GM12878 (cell line): ENCODE data around the gene FAM98C. TPM values are rescaled to one million over a fixed set of nuclear protein-coding genes. Genes with fewer than 3 reads are reported as not detected.
A peak's percentile ranks its signal among the peaks of the same experiment; 100 is the strongest.

ENCODE experiments used
- ATAC-seq: fragments of 200-7000 bp; cut with Tn5 transposase; 3 replicates; pipeline ENCODE4 v1.9.1; 2020; ENCODE audit warnings: mild to moderate bottlenecking, moderate library complexity
- BruUV-seq: library from RNA; stranded (reverse); fragments of 400-500 nt; replicated peaks from 2 replicates; lab custom pipeline; 2021; lab: Mats Ljungman, UMichigan
- CTCF ChIA-PET: fragments of 300-600 bp; sonication (Branson Sonifier 250); formaldehyde crosslinking; extraction: SDS; loops from one replicate; lab custom pipeline; 2021; ENCODE audit warnings: inconsistent platforms; lab: Yijun Ruan, JAX
- POLR2A ChIA-PET: fragments of 350-600 bp; formaldehyde crosslinking; extraction: SDS; loops from one replicate; lab custom pipeline; 2021; ENCODE audit warnings: inconsistent platforms; lab: Charles Lee
- RAD21 ChIA-PET: fragments of 300-600 bp; sonication (Branson Sonifier 250); formaldehyde crosslinking; loops from one replicate; lab custom pipeline; 2023; ENCODE audit warnings: antibody characterized with exemption; ENCODE audit not compliant: unreplicated experiment; lab: Charles Lee
- SMC1A ChIA-PET: fragments of 300-600 bp; sonication (Branson Sonifier 250); formaldehyde crosslinking; loops from one replicate; lab custom pipeline; 2023; ENCODE audit not compliant: unreplicated experiment, uncharacterized antibody; lab: Charles Lee
- DNase-seq: peaks from one replicate; pipeline ENCODE4 v3.0.0-alpha.2; 2011; ENCODE audit warnings: low read depth, low spot score
- FAIRE-seq: peaks from 3 replicates; lab custom pipeline; 2011; peaks lifted over from hg19 to GRCh38; lab: Jason Lieb, UNC
- H2AFZ ChIP-seq: 2 replicates; pipeline ENCODE4 v1.6.0; 2011; ENCODE audit warnings: low read depth, low read length, control low read depth; ENCODE audit not compliant: control insufficient read depth
- H3K27ac ChIP-seq: 2 replicates; pipeline ENCODE4 v1.5.1; 2011; ENCODE audit warnings: control low read depth; ENCODE audit not compliant: control insufficient read depth, insufficient read depth
- H3K27me3 ChIP-seq, 2 experiments: replicated peaks in 1 of 2; 2 replicates each; pipeline versions ENCODE4 v1.6.0 to v1.6.1; 2011; ENCODE audit warnings: low read length in 1 of 2; ENCODE audit not compliant: control insufficient read depth in 2 of 2, insufficient read depth in 2 of 2
- H3K36me3 ChIP-seq, 2 experiments: 2 replicates each; pipeline ENCODE4 v1.5.1; 2011; ENCODE audit warnings: low read length in 1 of 2; ENCODE audit not compliant: control insufficient read depth in 2 of 2, insufficient read depth in 2 of 2
- H3K4me1 ChIP-seq: 2 replicates; pipeline ENCODE4 v1.6.1; 2011; ENCODE audit warnings: mild to moderate bottlenecking, low read length, moderate library complexity, mixed read lengths; ENCODE audit not compliant: control insufficient read depth, insufficient read depth
- H3K4me2 ChIP-seq: 2 replicates; pipeline ENCODE4 v1.6.0; 2011; ENCODE audit warnings: control low read depth; ENCODE audit not compliant: control insufficient read depth, insufficient read depth
- H3K4me3 ChIP-seq: fragments of 200-600 bp; sonication (generic); 2 replicates; pipeline ENCODE4 v1.5.1; 2016
- H3K79me2 ChIP-seq: 2 replicates; pipeline ENCODE4 v1.6.0; 2011; ENCODE audit warnings: low read length; ENCODE audit not compliant: control insufficient read depth, insufficient read depth
- H3K9ac ChIP-seq: 2 replicates; pipeline ENCODE4 v1.8.0; 2011; ENCODE audit warnings: low read length, control low read depth, mixed read lengths; ENCODE audit not compliant: control insufficient read depth, insufficient read depth
- H3K9me3 ChIP-seq: replicated peaks from 3 replicates; pipeline ENCODE4 v1.5.1; 2011; ENCODE audit warnings: mild to moderate bottlenecking, low read length; ENCODE audit not compliant: control insufficient read depth, insufficient read depth
- H4K20me1 ChIP-seq: 2 replicates; pipeline ENCODE4 v1.6.0; 2011; ENCODE audit not compliant: control insufficient read depth, insufficient read depth
- ATF7 ChIP-seq: fragments of 450-650 bp; IDR thresholded peaks from 2 replicates; pipeline ENCODE4 v1.6.1; 2016; ENCODE audit warnings: low read depth, mild to moderate bottlenecking
- HCFC1 ChIP-seq: fragments of 150-350 bp; IDR thresholded peaks from 2 replicates; pipeline ENCODE4 v1.6.1; 2014; ENCODE audit warnings: low read length
- JUND ChIP-seq: IDR thresholded peaks from 2 replicates; pipeline ENCODE4 v1.6.1; 2012; ENCODE audit warnings: low read depth, mild to moderate bottlenecking, low read length, improper control_type of control experiment, moderate library complexity
- KLF5 ChIP-seq: fragments of 450-650 bp; IDR thresholded peaks from 2 replicates; pipeline ENCODE4 v1.6.1; 2014; ENCODE audit warnings: mild to moderate bottlenecking; ENCODE audit not compliant: partially characterized antibody
- NFIC ChIP-seq: IDR thresholded peaks from 2 replicates; pipeline ENCODE4 v1.6.1; 2012; ENCODE audit warnings: low read depth, mild to moderate bottlenecking, inconsistent platforms, low read length, moderate library complexity
- NR2C2 ChIP-seq: IDR thresholded peaks from 2 replicates; pipeline ENCODE4 v1.6.1; 2011; ENCODE audit warnings: borderline replicate concordance, low read depth; ENCODE audit not compliant: control insufficient read depth, insufficient read length
- PKNOX1 ChIP-seq: fragments of 450-650 bp; IDR thresholded peaks from 2 replicates; pipeline ENCODE4 v1.6.1; 2016; ENCODE audit warnings: mild to moderate bottlenecking
- POLR2A ChIP-seq: IDR thresholded peaks from 2 replicates; pipeline ENCODE4 v1.6.1; 2011; ENCODE audit warnings: low read depth, mild to moderate bottlenecking, low read length
- SIX5 ChIP-seq: IDR thresholded peaks from 2 replicates; pipeline ENCODE4 v1.6.1; 2011; ENCODE audit warnings: mild to moderate bottlenecking, low read depth, low read length, moderate library complexity; ENCODE audit not compliant: severe bottlenecking
- SREBF2 ChIP-seq: IDR thresholded peaks from 2 replicates; pipeline ENCODE4 v1.6.1; 2012; ENCODE audit warnings: mild to moderate bottlenecking, low read length
- STAT3 ChIP-seq: IDR thresholded peaks from 2 replicates; pipeline ENCODE4 v1.6.1; 2011; ENCODE audit warnings: low read depth, low read length, improper control_type of control experiment
- SUPT20H ChIP-seq: IDR thresholded peaks from 2 replicates; pipeline ENCODE4 v1.6.1; 2011; ENCODE audit warnings: low read depth, mild to moderate bottlenecking, low read length, moderate library complexity, borderline replicate concordance; ENCODE audit not compliant: control insufficient read depth
- ZBTB11 ChIP-seq: fragments of 450-650 bp; formaldehyde crosslinking; IDR thresholded peaks from 2 replicates; pipeline ENCODE4 v1.5.0; 2022; ENCODE audit warnings: mild to moderate bottlenecking, missing genetic modification characterization
- ZNF207 ChIP-seq: fragments of 450-650 bp; IDR thresholded peaks from 2 replicates; pipeline ENCODE4 v1.6.1; 2014; ENCODE audit warnings: antibody characterized with exemption, mild to moderate bottlenecking, borderline replicate concordance
- ZNF24 ChIP-seq: fragments of 450-650 bp; IDR thresholded peaks from 2 replicates; pipeline ENCODE4 v1.6.1; 2017; ENCODE audit warnings: antibody characterized with exemption, mild to moderate bottlenecking
- WGBS: methylation state at CpG from one replicate; pipeline ENCODE4 v1.1.6; 2016; ENCODE audit warnings: low lambda C conversion rate; ENCODE audit not compliant: insufficient replicate concordance, insufficient coverage; ENCODE audit errors: missing lambda C conversion rate; 5-methylcytosine and 5-hydroxymethylcytosine counted together
- in situ Hi-C: fragments of 300-500 bp; cut with MboI; formaldehyde crosslinking; loops from 9 replicates; pipeline ENCODE4 v1.14.3; 2018; ENCODE audit warnings: mixed read lengths
- intact Hi-C: fragments of 100-400 bp; cut with micrococcal nuclease; formaldehyde crosslinking; loops from one replicate; pipeline ENCODE4 v1.14.2; 2022; ENCODE audit not compliant: unreplicated experiment
- polyA plus RNA-seq, 11 experiments: library from polyadenylated mRNA; depleted of rRNA in 4 of 11; unstranded in 6 of 11; stranded (reverse) in 5 of 11; fragments of >200 nt; fragmentation: Nextera tagmentation in 4 of 11; fragmentation: Illumina TruSeq in 1 of 11; extraction: Ambion mirVana in 4 of 11; extraction: Trizol in 1 of 11; gene quantifications; 1 replicate in 1 of 11; 2 replicates in 10 of 11; pipeline versions ENCODE4 v1.2.1 to v1.2.3, GENCODE V29; 2011 to 2016; ENCODE audit warnings: inconsistent platforms in 2 of 11, missing spikeins in 2 of 11, low read depth in 1 of 11
- total RNA-seq, 4 experiments: library from RNA; depleted of rRNA in 3 of 4; stranded (reverse); fragments of >200 nt in 3 of 4; fragmentation: Illumina TruSeq in 1 of 4; extraction: Trizol in 1 of 4; gene quantifications; 2 replicates each; pipeline versions ENCODE4 v1.2.1 to v1.2.3, GENCODE V29; 2013 to 2021
- TF ChIP-seq, protein P1 (sequence below): IDR thresholded peaks from 2 replicates; pipeline ENCODE4 v1.6.1; 2012; ENCODE audit warnings: low read depth, low read length, improper control_type of control experiment
- TF ChIP-seq, protein P2 (sequence below): fragments of 450-650 bp; formaldehyde crosslinking; IDR thresholded peaks from 2 replicates; pipeline ENCODE4 v1.4.0; 2020; ENCODE audit warnings: mild to moderate bottlenecking, moderate library complexity

Gene FAM98C
- total and polyA plus RNA-seq, 10 of the 15 experiments (the other 5 are each of a cell fraction or from before 2014, with no cell fraction given): 1.4 to 17.2 (median 9.5) TPM

DNA sequence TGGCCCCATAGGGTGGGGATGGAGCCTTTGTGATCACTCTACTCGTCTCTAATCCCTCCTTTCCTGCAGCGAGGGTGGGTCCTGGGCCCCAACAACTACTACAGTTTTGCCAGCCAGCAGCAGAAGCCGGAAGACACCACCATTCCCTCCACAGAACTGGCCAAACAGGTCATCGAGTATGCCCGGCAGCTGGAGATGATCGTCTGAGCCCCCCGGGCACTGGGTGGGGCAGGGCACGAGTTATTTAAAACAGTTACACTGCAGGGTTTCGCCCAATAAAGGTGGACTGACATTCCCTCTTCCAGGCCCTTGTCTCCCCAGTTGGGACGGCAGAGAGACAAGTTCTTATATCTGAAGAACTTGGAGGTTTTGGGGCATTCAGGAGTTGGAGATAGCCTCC, 19.7 kb upstream of the FAM98C start:
- 93% methylated on average over 10 of the region's 10 CpGs for WGBS
- Histone ChIP-seq H3K4me1 (peaks cover 11% of the 10 kb centered on the region), H3K27me3 (no peaks in the 10 kb centered on the region), H3K79me2 (0 out of 2 replicates have a peak, but pooled peaks cover 1% of the 10 kb centered on the region), H3K36me3 (peaks cover 17% of the 10 kb centered on the region in 2 experiments; a peak in 3 of 4 replicates), H2AFZ (no peak overlapping the region), H4K20me1 (0 out of 2 replicates have a peak, but pooled peaks cover 2% of the 10 kb centered on the region), H3K4me2 (no peak overlapping the region), H3K4me3 (no peak overlapping the region), H3K9me3 (no peaks in the 10 kb centered on the region), H3K9ac (no peak overlapping the region), H3K27ac (no peak overlapping the region)
- RAD21 ChIA-PET: no interaction called here
- intact Hi-C loops: no loop called here
- SMC1A ChIA-PET: no interaction called here
- TSS peak; percentile 33 for BruUV-seq
- ATAC-seq (no peak), FAIRE-seq (no peak), DNase-seq (no peak)
- CTCF ChIA-PET: no interaction called here
- POLR2A ChIA-PET: no interaction called here
- in situ Hi-C loops: no loop called here
- TF ChIP-seq SREBF2: no peak
- no peak for TF ChIP-seq ZNF24
- TF ChIP-seq PKNOX1: no peak
- TF ChIP-seq HCFC1: no peak
- TF ChIP-seq KLF5: no peak
- TF ChIP-seq, protein P1, sequence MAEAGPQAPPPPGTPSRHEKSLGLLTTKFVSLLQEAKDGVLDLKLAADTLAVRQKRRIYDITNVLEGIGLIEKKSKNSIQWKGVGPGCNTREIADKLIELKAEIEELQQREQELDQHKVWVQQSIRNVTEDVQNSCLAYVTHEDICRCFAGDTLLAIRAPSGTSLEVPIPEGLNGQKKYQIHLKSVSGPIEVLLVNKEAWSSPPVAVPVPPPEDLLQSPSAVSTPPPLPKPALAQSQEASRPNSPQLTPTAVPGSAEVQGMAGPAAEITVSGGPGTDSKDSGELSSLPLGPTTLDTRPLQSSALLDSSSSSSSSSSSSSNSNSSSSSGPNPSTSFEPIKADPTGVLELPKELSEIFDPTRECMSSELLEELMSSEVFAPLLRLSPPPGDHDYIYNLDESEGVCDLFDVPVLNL: no peak
- no peak for TF ChIP-seq ATF7
- no peak for TF ChIP-seq ZNF207
- no peak for TF ChIP-seq POLR2A
- TF ChIP-seq SIX5: no peak
- no peak for TF ChIP-seq NFIC
- TF ChIP-seq, protein P2, sequence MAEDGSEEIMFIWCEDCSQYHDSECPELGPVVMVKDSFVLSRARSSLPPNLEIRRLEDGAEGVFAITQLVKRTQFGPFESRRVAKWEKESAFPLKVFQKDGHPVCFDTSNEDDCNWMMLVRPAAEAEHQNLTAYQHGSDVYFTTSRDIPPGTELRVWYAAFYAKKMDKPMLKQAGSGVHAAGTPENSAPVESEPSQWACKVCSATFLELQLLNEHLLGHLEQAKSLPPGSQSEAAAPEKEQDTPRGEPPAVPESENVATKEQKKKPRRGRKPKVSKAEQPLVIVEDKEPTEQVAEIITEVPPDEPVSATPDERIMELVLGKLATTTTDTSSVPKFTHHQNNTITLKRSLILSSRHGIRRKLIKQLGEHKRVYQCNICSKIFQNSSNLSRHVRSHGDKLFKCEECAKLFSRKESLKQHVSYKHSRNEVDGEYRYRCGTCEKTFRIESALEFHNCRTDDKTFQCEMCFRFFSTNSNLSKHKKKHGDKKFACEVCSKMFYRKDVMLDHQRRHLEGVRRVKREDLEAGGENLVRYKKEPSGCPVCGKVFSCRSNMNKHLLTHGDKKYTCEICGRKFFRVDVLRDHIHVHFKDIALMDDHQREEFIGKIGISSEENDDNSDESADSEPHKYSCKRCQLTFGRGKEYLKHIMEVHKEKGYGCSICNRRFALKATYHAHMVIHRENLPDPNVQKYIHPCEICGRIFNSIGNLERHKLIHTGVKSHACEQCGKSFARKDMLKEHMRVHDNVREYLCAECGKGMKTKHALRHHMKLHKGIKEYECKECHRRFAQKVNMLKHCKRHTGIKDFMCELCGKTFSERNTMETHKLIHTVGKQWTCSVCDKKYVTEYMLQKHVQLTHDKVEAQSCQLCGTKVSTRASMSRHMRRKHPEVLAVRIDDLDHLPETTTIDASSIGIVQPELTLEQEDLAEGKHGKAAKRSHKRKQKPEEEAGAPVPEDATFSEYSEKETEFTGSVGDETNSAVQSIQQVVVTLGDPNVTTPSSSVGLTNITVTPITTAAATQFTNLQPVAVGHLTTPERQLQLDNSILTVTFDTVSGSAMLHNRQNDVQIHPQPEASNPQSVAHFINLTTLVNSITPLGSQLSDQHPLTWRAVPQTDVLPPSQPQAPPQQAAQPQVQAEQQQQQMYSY (CRISPR knock-in tag): no peak
- TF ChIP-seq NR2C2: no peak
- TF ChIP-seq STAT3: no peak
- no peak for TF ChIP-seq ZBTB11 (CRISPR knock-in tag)
- no peak for TF ChIP-seq SUPT20H
- no peak for TF ChIP-seq JUND
